Stomach smooth muscle (tissue), 2 donors: ENCODE data around the gene MON2.
A peak's percentile ranks its signal among the peaks of the same experiment; 100 is the strongest.

ENCODE experiments used
- H3K27ac ChIP-seq: one replicate; pipeline ENCODE4 v1.7.0; 2013; ENCODE audit warnings: mild to moderate bottlenecking, low read length, inconsistent platforms
- H3K27me3 ChIP-seq, 2 donors: one replicate each; pipeline ENCODE4 v1.7.0; 2013; ENCODE audit warnings: low read length in 2 of 2; ENCODE audit not compliant: insufficient read depth in 2 of 2, control insufficient read depth in 1 of 2
- H3K36me3 ChIP-seq, 2 donors: one replicate each; pipeline ENCODE4 v1.7.0; 2013; ENCODE audit warnings: low read length in 2 of 2; ENCODE audit not compliant: control insufficient read depth in 2 of 2, insufficient read depth in 2 of 2
- H3K4me1 ChIP-seq: one replicate; pipeline ENCODE4 v1.7.0; 2013; ENCODE audit warnings: low read length; ENCODE audit not compliant: control insufficient read depth, insufficient read depth
- H3K4me3 ChIP-seq, 2 donors: one replicate each; pipeline ENCODE4 v1.7.0; 2013; ENCODE audit warnings: low read length in 2 of 2
- H3K9ac ChIP-seq, 2 donors: one replicate each; pipeline ENCODE4 v1.7.0; 2013; ENCODE audit warnings: low read length in 2 of 2, mild to moderate bottlenecking in 1 of 2
- H3K9me3 ChIP-seq, 2 donors: one replicate each; pipeline ENCODE4 v1.7.0; 2013; ENCODE audit warnings: low read length in 2 of 2; ENCODE audit not compliant: control insufficient read depth in 2 of 2
- donor health status: healthy.
- donor health status: Pancreatic carcinoma.

The MON2 gene

GRCh38 chr12:62466594-62467491 is at the start of gene MON2:
MON2 (plus strand) TSS chr12:62466826; CDS start chr12:62467208, 382 bp downstream.
- Histone ChIP-seq H3K27me3 (no peaks in the 10 kb centered on the region), H3K4me1 (peaks cover 12% of the 10 kb centered on the region), H3K27ac (peak within 1 kb of the TSS; percentile 84), H3K4me3 (peak within 1 kb of the TSS; percentile 96 to 99), H3K36me3 (peaks cover 0 to 4% of the 10 kb centered on the region in 2 donors), H3K9me3 (no peaks in the 10 kb centered on the region), H3K9ac (peak within 1 kb of the TSS; percentile 87 to 98)

- Histone ChIP-seq H3K4me3 (no peak overlapping the region), H3K9me3 (peaks cover 2 to 6% of the 10 kb centered on the region in 2 donors), H3K36me3 (no peaks in the 10 kb centered on the region), H3K27ac (no peak overlapping the region), H3K9ac (no peak overlapping the region), H3K27me3 (no peaks in the 10 kb centered on the region), H3K4me1 (no peaks in the 10 kb centered on the region)
These were observed 40.5 kb upstream of the MON2 start for GRCh38 chr12:62426089-62426488.

DNA sequence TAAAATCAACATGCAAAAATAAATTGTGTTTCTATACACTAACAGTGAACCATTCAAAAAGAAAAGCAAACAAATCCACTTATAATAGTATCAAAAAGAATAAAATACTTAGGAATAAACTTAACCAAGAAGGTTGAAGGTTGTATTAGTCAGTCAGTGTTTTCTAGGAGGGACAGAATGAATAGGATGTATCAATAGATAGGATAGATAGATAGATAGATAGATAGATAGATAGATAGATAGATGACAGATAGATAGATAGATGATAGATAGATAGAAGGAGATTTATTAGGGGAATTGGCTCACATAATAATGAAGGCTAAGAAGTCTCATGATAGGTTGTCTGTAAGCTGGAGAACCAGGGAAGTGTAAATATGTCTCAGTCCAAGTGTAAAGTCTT is 37.2 kb upstream of the MON2 start:
- H3K27ac ChIP-seq, result no peak overlapping the region

DNA sequence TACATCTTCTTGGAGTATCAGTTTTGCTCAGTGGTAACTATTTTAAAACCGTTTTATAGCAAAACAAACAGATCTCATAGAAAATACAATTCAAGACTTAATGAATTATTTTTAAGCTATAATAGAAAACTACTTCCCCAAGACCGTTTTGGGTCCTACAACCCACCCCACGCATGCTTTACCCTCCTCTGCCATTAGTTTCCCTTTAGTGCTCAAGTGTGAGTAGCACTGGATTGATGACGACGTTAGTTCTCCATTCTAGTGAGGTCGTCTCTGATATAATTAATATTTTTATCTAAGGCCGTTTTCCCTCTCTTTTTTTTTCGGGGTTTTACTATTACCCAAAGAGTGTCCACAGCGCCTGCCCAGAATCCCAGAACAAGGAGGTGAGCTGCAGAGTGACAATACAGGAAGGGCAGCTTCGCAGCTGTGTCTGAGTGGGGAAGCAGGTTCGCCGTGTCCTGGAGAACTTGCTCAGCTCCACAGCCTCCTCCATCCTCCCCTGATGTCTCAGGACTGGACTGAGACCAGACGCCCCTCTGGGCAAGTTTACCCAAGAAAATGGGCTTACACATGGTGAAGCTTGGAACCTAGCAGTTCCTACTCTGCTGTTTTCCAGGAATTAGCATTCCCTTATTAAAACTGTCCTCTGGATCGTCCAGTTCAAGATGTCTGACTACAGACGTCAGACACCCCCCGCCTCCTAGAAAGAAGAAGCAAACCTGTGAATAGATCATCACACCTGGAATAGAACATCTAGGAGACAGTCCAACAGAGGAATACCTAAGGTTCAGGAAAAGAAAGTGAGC is 31.9 kb upstream of the MON2 start:
- H3K27me3 ChIP-seq, result peaks cover 9 to 14% of the 10 kb centered on the region in 2 donors
- no peaks in the 10 kb centered on the region for H3K36me3 ChIP-seq
- no peak overlapping the region for H3K9ac ChIP-seq

More for the DNA sequence above, 37.2 kb upstream of the MON2 start:
- H3K27me3 ChIP-seq, result peaks cover 3 to 5% of the 10 kb centered on the region in 2 donors
- H3K9me3 ChIP-seq, result peaks cover 2 to 6% of the 10 kb centered on the region in 2 donors
- no peak overlapping the region for H3K4me3 ChIP-seq
- H3K36me3 ChIP-seq, result no peaks in the 10 kb centered on the region
- H3K4me1 ChIP-seq, result no peaks in the 10 kb centered on the region
- no peak overlapping the region for H3K9ac ChIP-seq

GRCh38 chr12:62435303-62436163 is 31.1 kb upstream of the MON2 start:
- Histone ChIP-seq H3K4me1 (peaks cover 13% of the 10 kb centered on the region), H3K27me3 (peaks cover 9 to 14% of the 10 kb centered on the region in 2 donors), H3K36me3 (no peaks in the 10 kb centered on the region), H3K9ac (peak overlapping the region in 1 of 2 donors; percentile 55), H3K4me3 (peak overlapping the region; percentile 84), H3K27ac (no peak overlapping the region), H3K9me3 (no peaks in the 10 kb centered on the region)

More for the DNA sequence above, 31.9 kb upstream of the MON2 start:
- Histone ChIP-seq H3K4me1 (peaks cover 13% of the 10 kb centered on the region), H3K9me3 (no peaks in the 10 kb centered on the region), H3K4me3 (peak overlapping the region; percentile 84), H3K27ac (no peak overlapping the region)

DNA sequence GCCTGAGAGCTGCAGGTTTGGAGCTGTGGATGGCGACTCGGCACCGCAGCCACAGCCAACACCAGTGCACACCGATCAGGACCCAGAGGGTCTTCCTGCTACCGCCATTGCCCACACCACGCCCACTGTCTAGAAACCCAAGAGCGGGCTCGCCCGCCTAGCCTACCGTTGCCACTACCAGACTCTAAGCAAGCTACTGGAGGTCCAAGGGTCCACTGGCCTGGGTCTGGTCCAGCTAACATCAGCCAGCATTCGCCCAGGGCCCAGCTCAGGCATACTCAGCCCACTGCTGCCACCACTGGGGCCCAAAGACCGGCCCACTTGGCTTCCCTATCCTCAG is 30.5 kb upstream of the MON2 start:
- H3K4me3 ChIP-seq, result peak overlapping the region in 1 of 2 donors; percentile 84
- H3K9ac ChIP-seq, result no peak overlapping the region
- H3K9me3 ChIP-seq, result no peaks in the 10 kb centered on the region
- peaks cover 9 to 14% of the 10 kb centered on the region in 2 donors for H3K27me3 ChIP-seq
- H3K27ac ChIP-seq, result no peak overlapping the region
- H3K4me1 ChIP-seq, result peaks cover 13% of the 10 kb centered on the region
- H3K36me3 ChIP-seq, result no peaks in the 10 kb centered on the region

DNA sequence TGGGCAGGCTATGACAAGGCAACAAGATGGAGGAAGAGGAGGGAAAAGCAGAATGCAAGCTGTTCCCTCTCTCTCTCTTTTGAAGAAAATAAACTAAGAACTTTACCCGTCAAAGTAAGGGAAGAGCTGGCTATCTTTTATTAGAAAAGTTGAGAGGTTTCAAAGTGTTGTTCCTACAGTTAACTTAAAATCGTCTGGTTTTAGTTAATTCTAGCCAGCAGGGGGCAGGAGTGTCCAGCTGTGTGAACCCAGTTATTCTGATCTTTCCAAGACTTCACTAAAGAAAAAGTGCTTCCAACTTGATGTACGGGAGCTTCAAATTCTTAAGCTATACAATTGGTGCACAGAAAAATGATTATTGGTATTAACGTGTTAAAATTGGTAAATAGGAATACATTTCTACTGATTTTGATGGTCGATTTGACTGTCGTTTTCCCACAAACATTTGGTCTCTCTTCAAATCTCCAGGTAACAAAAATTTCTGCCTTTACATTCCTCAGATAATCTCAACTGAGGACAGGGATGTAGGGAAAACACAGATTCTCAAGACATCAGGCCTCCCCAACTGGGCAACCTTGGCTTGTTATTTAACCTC is 28.4 kb upstream of the MON2 start:
- H3K9me3 ChIP-seq, result no peaks in the 10 kb centered on the region
- H3K9ac ChIP-seq, result no peak overlapping the region
- no peak overlapping the region for H3K4me3 ChIP-seq
- H3K36me3 ChIP-seq, result no peaks in the 10 kb centered on the region
- peaks cover 13% of the 10 kb centered on the region for H3K4me1 ChIP-seq
- H3K27ac ChIP-seq, result no peak overlapping the region
- peaks cover 9 to 11% of the 10 kb centered on the region in 2 donors for H3K27me3 ChIP-seq

- Histone ChIP-seq H3K9me3 (no peaks in the 10 kb centered on the region), H3K27ac (no peak overlapping the region), H3K9ac (no peak overlapping the region), H3K4me3 (no peak overlapping the region), H3K27me3 (no peaks in the 10 kb centered on the region), H3K36me3 (no peaks in the 10 kb centered on the region), H3K4me1 (no peaks in the 10 kb centered on the region)
These were observed 19.7 kb upstream of the MON2 start for GRCh38 chr12:62446754-62447452.

DNA sequence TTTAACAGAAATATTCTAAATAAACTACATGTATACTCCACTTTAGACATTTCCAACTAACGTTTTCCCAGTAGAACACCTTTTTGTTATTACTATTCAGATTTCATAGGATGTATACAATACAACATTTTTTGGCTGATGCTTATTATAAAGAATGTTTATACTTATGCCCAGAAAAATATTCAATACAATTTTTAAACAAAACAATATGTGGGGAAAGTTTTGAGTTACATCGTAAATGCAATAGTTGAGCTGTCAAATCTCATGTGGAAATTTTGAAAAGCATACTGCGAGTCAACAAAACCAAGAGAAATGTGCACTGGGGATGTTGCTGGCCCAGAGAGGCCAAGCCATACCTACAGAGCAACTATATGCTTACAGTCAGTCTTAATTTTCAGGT is 18.2 kb upstream of the MON2 start:
- Histone ChIP-seq H3K36me3 (no peaks in the 10 kb centered on the region), H3K4me1 (no peaks in the 10 kb centered on the region), H3K27me3 (no peaks in the 10 kb centered on the region), H3K4me3 (no peak overlapping the region), H3K27ac (no peak overlapping the region), H3K9me3 (no peaks in the 10 kb centered on the region), H3K9ac (no peak overlapping the region)
